Smooth muscle cell of the umbilical artery (primary cell): Measurements from ENCODE around the gene MPPED1. TPM values are rescaled to one million over a fixed set of nuclear protein-coding genes. Genes with fewer than 3 reads are reported as not detected.

Experiments used
- total RNA-seq: library from RNA; depleted of rRNA; stranded (reverse); fragments of >200 nt; gene quantifications from 2 replicates; pipeline ENCODE4 v1.2.3, GENCODE V29; 2014

The MPPED1 gene, protein sequence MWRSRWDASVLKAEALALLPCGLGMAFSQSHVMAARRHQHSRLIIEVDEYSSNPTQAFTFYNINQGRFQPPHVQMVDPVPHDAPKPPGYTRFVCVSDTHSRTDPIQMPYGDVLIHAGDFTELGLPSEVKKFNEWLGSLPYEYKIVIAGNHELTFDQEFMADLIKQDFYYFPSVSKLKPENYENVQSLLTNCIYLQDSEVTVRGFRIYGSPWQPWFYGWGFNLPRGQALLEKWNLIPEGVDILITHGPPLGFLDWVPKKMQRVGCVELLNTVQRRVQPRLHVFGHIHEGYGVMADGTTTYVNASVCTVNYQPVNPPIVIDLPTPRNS
- total RNA-seq, result not detected in 2 replicates

DNA sequence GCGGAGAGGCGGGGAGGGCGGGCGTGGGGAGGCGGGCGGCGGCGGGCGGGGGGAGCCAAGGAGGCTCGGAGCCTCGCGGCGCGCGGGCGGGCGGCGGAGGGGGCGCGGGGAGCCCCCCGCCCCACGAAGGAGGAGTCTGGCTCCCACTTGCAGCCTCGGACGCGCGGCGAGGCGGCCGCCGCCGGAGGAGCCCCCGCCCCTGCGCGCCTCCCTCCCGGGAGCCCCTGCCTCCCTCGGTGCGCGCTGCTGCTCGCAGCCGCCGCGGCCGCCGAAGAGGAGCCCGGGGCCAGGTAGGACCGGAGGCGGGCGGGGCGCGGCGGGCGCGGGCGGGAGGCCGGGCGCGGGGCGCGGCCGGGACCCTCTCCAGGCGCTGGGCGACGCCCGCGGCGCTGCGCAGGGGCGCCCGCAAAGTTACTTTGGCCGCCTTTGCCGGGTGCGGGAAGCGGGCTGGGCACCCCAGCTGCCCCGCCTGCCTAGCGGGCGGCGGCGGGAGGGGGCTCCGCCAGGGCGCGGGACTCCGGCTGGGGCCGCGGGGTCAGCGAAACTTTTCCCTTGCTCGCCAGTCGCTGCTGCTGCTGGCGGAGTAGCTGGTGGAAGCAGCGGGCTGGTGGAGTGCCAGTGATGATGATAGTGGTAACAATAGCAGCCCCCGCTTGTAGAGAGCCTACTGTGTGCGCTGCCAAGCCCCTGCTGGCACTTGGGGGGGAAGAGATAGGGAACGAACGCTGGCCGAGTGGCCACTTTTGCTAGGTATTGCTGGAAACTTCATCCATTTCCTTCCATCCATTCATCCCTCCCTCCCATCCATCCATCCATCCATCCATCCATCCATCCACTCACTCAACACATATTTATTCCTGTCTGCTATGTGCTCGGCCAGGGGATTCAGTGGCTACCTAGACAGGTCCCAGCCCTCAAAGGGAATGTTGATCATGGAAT is at the start of gene MPPED1:
TSS of gene MPPED1 (plus strand) at position 146 of the 939 bp plus-strand sequence. CDS start 12,972 bp downstream, outside the sequence.

Other genes starting within 250 kb of the MPPED1 start
- 20.2 and 33.2 TPM in 2 replicates for gene TTLL12, start 224.9 kb upstream of the MPPED1 start, total RNA-seq
- not detected in 2 replicates for gene SCUBE1, start 68.6 kb upstream of the MPPED1 start, total RNA-seq